HG03097 (cell line): ENCODE data around the gene CDHR3.

Experiments used
- ATAC-seq: cut with Tn5 transposase; IDR thresholded peaks from one replicate; pipeline ENCODE4 v1.9.1; 2021; ENCODE audit not compliant: unreplicated experiment, low FRiP score

Gene CDHR3

DNA sequence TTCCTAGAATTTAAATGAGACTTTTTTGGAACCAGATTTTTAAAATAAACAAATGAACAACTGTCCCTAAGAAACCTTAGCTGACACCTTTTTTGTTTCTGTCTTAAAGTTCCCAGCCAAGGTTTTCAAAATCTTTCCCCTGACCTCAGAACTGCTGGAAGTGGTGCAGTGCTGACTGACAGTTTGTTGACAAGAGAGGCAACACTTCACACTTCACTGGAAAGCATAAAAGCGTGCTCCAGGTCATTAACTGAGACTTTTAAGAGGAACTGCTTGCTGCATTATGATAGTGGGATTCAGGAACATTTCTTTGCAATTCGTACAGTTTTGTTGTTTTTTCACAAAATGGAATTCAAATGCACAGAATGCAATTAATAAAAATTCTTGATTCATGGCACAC, 112.9 kb downstream of the CDHR3 start:
- ATAC-seq = no peak

DNA sequence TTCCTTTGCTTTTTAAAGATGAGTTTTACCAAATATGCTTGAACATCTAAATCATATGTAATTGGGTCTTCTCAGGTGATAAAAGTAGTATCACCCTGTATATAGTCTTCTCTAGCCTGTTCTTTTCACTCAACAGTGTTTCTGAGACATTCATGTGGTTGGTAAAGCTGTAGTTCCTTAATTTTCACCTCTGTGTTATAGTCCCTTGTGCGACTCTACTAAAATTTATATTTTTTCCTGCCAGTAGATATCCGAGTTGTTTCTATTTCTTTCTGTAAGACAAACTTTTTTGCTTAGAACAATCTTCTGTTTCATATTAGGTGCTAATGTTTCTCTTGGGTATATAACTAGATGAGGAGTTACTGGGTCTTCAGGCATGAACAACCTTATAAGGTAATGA, 113.5 kb downstream of the CDHR3 start:
- ATAC-seq = no peak

DNA sequence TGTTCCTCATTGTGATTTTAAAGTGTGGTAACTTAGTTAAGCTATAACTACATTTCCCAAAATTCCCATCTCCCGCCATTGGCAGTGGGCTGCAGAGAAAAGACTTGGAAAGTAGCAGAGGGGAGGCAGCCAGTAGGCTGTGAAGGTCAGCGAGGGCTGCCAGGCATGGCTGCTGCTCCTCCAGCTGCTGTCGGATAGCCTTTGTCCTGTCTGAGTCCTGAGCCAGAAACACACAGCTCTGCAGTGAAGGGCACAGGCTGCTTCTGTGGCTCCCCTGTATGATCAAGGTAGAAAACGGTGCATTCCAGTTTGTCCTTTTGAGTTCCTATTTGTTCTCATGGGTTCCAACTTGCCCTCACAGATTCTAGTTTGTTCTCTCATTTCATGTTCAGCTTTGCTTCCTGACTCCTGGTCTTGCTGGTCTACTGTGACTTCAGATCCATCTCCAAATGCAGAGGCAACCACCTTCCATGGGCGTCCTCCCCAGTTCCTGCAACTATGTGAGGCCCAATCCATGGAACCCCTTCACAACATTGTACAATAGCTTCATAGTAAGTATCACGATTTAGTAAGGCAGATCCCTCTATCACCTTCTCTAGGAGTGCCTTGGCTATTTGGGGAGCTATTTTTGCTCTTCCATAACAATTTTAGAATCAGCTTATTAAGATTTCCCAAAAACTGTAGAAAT, 117.4 kb downstream of the CDHR3 start:
- no peak for ATAC-seq

DNA sequence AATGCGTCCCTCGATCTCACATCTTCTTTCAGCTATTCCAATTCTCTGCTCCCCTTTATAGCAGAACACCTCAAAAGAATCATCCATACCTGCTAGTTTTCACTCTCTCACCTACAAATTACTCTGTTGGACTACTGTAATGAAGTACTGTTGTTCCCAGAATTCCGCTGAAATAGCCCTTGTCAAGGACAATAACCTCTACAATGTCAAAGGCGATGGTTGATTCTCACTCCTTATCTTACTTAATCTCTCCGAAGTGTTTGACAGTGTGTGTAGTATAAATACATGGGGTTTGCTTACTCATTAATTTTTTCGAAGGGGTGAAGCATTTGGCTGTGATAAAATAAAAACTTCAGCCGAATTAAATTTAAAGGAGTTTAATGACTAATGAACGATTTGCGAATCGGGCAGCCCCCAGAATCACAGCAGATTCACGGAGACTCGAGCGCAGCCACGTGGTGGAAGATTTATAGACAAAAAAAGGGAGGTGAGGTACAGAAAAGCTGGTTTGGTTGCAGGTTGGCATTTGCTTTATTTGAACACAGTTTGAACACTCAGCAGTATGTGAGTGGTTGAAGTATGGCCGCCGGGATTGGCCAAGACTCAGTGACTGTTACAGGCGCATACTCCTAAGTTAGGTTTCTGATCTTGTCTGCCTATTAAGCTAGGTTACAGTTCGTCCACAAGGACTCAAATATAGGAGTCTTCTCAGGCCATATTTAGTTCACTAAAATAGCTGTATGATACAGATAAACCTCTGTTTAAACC, 119.2 kb downstream of the CDHR3 start:
- ATAC-seq = no peak
